HG03139 (cell line): ENCODE results near the gene OGFOD3.

Experiments
- ATAC-seq: cut with Tn5 transposase; IDR thresholded peaks from one replicate; pipeline ENCODE4 v1.9.1; 2021; ENCODE audit not compliant: unreplicated experiment

The OGFOD3 gene

GRCh38 chr17:82408288-82408937 lies 10.0 kb downstream of the OGFOD3 start:
- no peak for ATAC-seq

- ATAC-seq = no peak
Observed at GRCh38 chr17:82407255-82407654, 11.1 kb downstream of the OGFOD3 start.

- no peak for ATAC-seq
Observed at GRCh38 chr17:82406131-82406671, 12.2 kb downstream of the OGFOD3 start.

GRCh38 chr17:82405051-82405450 lies 13.3 kb downstream of the OGFOD3 start:
- ATAC-seq = no peak

- no peak for ATAC-seq
Observed at GRCh38 chr17:82403662-82404660, 14.4 kb downstream of the OGFOD3 start.

GRCh38 chr17:82402865-82403264 lies 15.5 kb downstream of the OGFOD3 start:
- peak; percentile 75 for ATAC-seq

- no peak for ATAC-seq
Observed at GRCh38 chr17:82400830-82401229, 17.6 kb downstream of the OGFOD3 start.

GRCh38 chr17:82400206-82400605 lies 18.2 kb downstream of the OGFOD3 start:
- no peak for ATAC-seq

GRCh38 chr17:82399601-82400101 lies 18.7 kb downstream of the OGFOD3 start:
- no peak for ATAC-seq

GRCh38 chr17:82399041-82399441 lies 19.3 kb downstream of the OGFOD3 start:
- ATAC-seq = no peak

- ATAC-seq = no peak
Observed at GRCh38 chr17:82397449-82398335, 20.7 kb downstream of the OGFOD3 start.

- ATAC-seq = no peak
Observed at GRCh38 chr17:82396601-82397435, 21.6 kb downstream of the OGFOD3 start.

GRCh38 chr17:82394278-82394677 lies 24.1 kb downstream of the OGFOD3 start:
- ATAC-seq = no peak

- no peak for ATAC-seq
Observed at GRCh38 chr17:82392941-82393340, 25.4 kb downstream of the OGFOD3 start.

GRCh38 chr17:82392209-82392920 lies 26.0 kb downstream of the OGFOD3 start:
- no peak for ATAC-seq

GRCh38 chr17:82391496-82392066 lies 26.8 kb downstream of the OGFOD3 start:
- ATAC-seq = no peak

- ATAC-seq = no peak
Observed at GRCh38 chr17:82390860-82391435, 27.4 kb downstream of the OGFOD3 start.
